PC-3 (cell line): ENCODE results near the gene CCDC30.

Experiments used
- CTCF ChIP-seq: fragments of 300-600 bp; sonication (generic); conservative IDR thresholded peaks from 2 replicates; pipeline ENCODE4 v1.5.1; 2017; ENCODE audit warnings: antibody characterized with exemption, low read depth, mild to moderate bottlenecking, low read length
- EZH2 ChIP-seq: fragments of 300-600 bp; sonication (generic); IDR thresholded peaks from one replicate; pipeline ENCODE4 v1.6.1; 2017; ENCODE audit warnings: antibody characterized with exemption, mild to moderate bottlenecking, low read length; ENCODE audit not compliant: unreplicated experiment

GRCh38 chr1:42450061-42450460 lies 13.0 kb upstream of the CCDC30 start:
- TF ChIP-seq CTCF (no peak), EZH2 (no peak)
